GM23248 (cell line): Measurements from ENCODE around the gene KCTD10. TPM values are rescaled to one million over a fixed set of nuclear protein-coding genes. Genes with fewer than 3 reads are reported as not detected.
A peak's percentile ranks its signal among the peaks of the same experiment; 100 is the strongest.
"Not testable (repeated sequence)": the region's sequence is repeated elsewhere in the genome, so short reads cannot be mapped to it uniquely, and the experiment has no call there.

ENCODE experiments used
- DNase-seq: peaks from one replicate; pipeline ENCODE4 v3.0.0-alpha.2; 2015
- H2AFZ ChIP-seq: fragments of 200-600 bp; sonication (generic); 2 replicates; pipeline ENCODE4 v1.6.1; 2016; ENCODE audit warnings: antibody characterized with exemption
- H3F3A ChIP-seq: fragments of 200-600 bp; sonication (generic); 2 replicates; pipeline ENCODE4 v1.6.1; 2016; ENCODE audit warnings: mild to moderate bottlenecking, antibody characterized with exemption, mixed run types; ENCODE audit not compliant: insufficient read depth
- H3K27ac ChIP-seq: fragments of 200-600 bp; sonication (generic); 2 replicates; pipeline ENCODE4 v1.5.1; 2016; ENCODE audit warnings: mild to moderate bottlenecking
- H3K27me3 ChIP-seq: fragments of 200-600 bp; sonication (generic); replicated peaks from 2 replicates; pipeline ENCODE4 v1.6.1; 2016; ENCODE audit warnings: mild to moderate bottlenecking; ENCODE audit not compliant: insufficient read depth
- H3K36me3 ChIP-seq: fragments of 200-600 bp; sonication (generic); 2 replicates; pipeline ENCODE4 v1.6.1; 2016; ENCODE audit warnings: low read depth, mild to moderate bottlenecking
- H3K4me1 ChIP-seq: fragments of 200-600 bp; sonication (generic); 2 replicates; pipeline ENCODE4 v1.6.1; 2016; ENCODE audit warnings: mild to moderate bottlenecking; ENCODE audit not compliant: insufficient read depth
- H3K4me2 ChIP-seq: fragments of 200-600 bp; sonication (generic); one replicate; pipeline ENCODE4 v1.6.1; 2016; ENCODE audit warnings: mild to moderate bottlenecking; ENCODE audit not compliant: unreplicated experiment
- H3K4me3 ChIP-seq: fragments of 200-600 bp; sonication (generic); 2 replicates; pipeline ENCODE4 v1.5.1; 2016; ENCODE audit warnings: mild to moderate bottlenecking
- H3K79me2 ChIP-seq: fragments of 200-600 bp; sonication (generic); 2 replicates; pipeline ENCODE4 v1.6.1; 2016; ENCODE audit warnings: mild to moderate bottlenecking; ENCODE audit not compliant: insufficient read depth
- H3K9ac ChIP-seq: fragments of 200-600 bp; sonication (generic); 2 replicates; pipeline ENCODE4 v1.6.1; 2016; ENCODE audit warnings: mild to moderate bottlenecking
- H3K9me2 ChIP-seq: fragments of 200-600 bp; sonication (generic); 2 replicates; pipeline ENCODE4 v1.6.1; 2016; ENCODE audit warnings: mixed run types, mild to moderate bottlenecking, moderate library complexity; ENCODE audit not compliant: insufficient read depth
- H3K9me3 ChIP-seq: fragments of 200-600 bp; sonication (generic); one replicate; pipeline ENCODE4 v1.6.1; 2017; ENCODE audit warnings: low read depth
- H4K20me1 ChIP-seq: fragments of 200-600 bp; sonication (generic); 2 replicates; pipeline ENCODE4 v1.6.0; 2016; ENCODE audit not compliant: insufficient read depth
- EZH2 ChIP-seq: fragments of 200-600 bp; sonication (generic); IDR thresholded peaks from 2 replicates; pipeline ENCODE4 v1.6.1; 2018; ENCODE audit warnings: antibody characterized with exemption, mild to moderate bottlenecking; ENCODE audit not compliant: insufficient read depth, poor library complexity, severe bottlenecking
- EZH2phosphoT487 ChIP-seq: fragments of 200-600 bp; sonication (generic); IDR thresholded peaks from 2 replicates; pipeline ENCODE4 v1.6.1; 2018; ENCODE audit warnings: antibody characterized with exemption, moderate library complexity, mild to moderate bottlenecking, low read depth; ENCODE audit not compliant: insufficient read depth
- WGBS, 2 experiments: methylation state at CpG; one replicate each; pipeline ENCODE4 v1.1.6; 2015 to 2017; ENCODE audit warnings: low lambda C conversion rate in 2 of 2, low coverage in 1 of 2; ENCODE audit errors: missing lambda C conversion rate in 2 of 2; 5-methylcytosine and 5-hydroxymethylcytosine counted together
- in situ Hi-C: fragments of 300-500 bp; cut with MboI; formaldehyde crosslinking; loops from 2 replicates; pipeline ENCODE4 v1.15.0; 2020
- polyA plus RNA-seq: library from polyadenylated mRNA; unstranded; fragments of >200 nt; fragmentation: Nextera tagmentation; extraction: Ambion mirVana; gene quantifications from 2 replicates; pipeline ENCODE4 v1.2.1, GENCODE V29; 2016
- total RNA-seq: library from RNA; depleted of rRNA; stranded (reverse); fragments of >200 nt; shearing (Covaris generic); gene quantifications from 2 replicates; pipeline ENCODE4 v1.2.3, GENCODE V29; 2014

The KCTD10 gene
- total and polyA plus RNA-seq, 2 experiments from 2014 or later, result 81.1 to 117 TPM

DNA sequence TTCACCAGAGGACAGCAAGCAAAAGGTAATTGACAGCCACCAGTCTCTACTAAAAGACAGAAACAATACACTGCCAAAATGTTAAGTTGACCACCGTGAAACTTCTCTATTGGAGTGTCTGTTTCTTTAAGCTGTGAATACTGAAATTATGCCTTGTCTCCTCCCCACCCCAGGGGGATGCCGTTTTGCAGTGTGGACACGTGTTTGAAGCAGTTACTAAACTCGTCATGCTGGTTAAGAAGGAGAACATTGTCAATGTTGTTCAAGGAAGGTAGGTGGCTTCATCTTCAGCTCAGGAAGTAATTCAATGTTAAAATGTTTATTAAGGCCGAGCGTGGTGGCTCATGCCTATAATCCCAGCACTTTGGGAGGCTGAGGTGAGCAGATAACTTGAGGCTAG lies 32.8 kb downstream of the KCTD10 start:
- Histone ChIP-seq H3K4me2 (no peak overlapping the region), H3K9me2 (no peaks in the 10 kb centered on the region), H3K9me3 (no peaks in the 10 kb centered on the region), H4K20me1 (no peaks in the 10 kb centered on the region; the same call in 1 of the 2 replicates), H3K4me1 (peaks cover 34% of the 10 kb centered on the region), H3K36me3 (peaks cover 28% of the 10 kb centered on the region), H3F3A (peaks cover 33% of the 10 kb centered on the region), H2AFZ (no peak overlapping the region), H3K27me3 (no peaks in the 10 kb centered on the region), H3K79me2 (peaks cover 59% of the 10 kb centered on the region), H3K9ac (peak overlapping the region; percentile 54; the same call in 1 of the 2 replicates), H3K27ac (peak overlapping the region; percentile 74), H3K4me3 (no peak overlapping the region)
- WGBS, 2 experiments, result 46 to 52% methylated on average over 6 of the region's 6 CpGs
- in situ Hi-C loops, result no loop called here
- TF ChIP-seq EZH2 (no peak), EZH2phosphoT487 (no peak)
- no peak for DNase-seq

- Histone ChIP-seq H3K4me3 (no peak overlapping the region), H4K20me1 (no peaks in the 10 kb centered on the region; the same call in 1 of the 2 replicates), H3K27me3 (no peaks in the 10 kb centered on the region), H3K9ac (0 out of 2 replicates have a peak overlapping the region, but pooled peaks have one; percentile 54), H3K79me2 (peaks cover 54% of the 10 kb centered on the region), H3F3A (peaks cover 33% of the 10 kb centered on the region), H3K27ac (peak overlapping the region; percentile 74), H3K4me1 (peaks cover 30% of the 10 kb centered on the region), H3K9me3 (no peaks in the 10 kb centered on the region), H2AFZ (no peak overlapping the region), H3K36me3 (peaks cover 24% of the 10 kb centered on the region), H3K9me2 (no peaks in the 10 kb centered on the region), H3K4me2 (no peak overlapping the region)
- in situ Hi-C loops, result no loop called here
- peak; percentile 47 for DNase-seq
- TF ChIP-seq EZH2, result no peak
- no peak for TF ChIP-seq EZH2phosphoT487
- 47 to 54% methylated on average over 5 of the region's 5 CpGs for WGBS, 2 experiments
Measured at GRCh38 chr12:109443794-109444193, 33.3 kb downstream of the KCTD10 start.

DNA sequence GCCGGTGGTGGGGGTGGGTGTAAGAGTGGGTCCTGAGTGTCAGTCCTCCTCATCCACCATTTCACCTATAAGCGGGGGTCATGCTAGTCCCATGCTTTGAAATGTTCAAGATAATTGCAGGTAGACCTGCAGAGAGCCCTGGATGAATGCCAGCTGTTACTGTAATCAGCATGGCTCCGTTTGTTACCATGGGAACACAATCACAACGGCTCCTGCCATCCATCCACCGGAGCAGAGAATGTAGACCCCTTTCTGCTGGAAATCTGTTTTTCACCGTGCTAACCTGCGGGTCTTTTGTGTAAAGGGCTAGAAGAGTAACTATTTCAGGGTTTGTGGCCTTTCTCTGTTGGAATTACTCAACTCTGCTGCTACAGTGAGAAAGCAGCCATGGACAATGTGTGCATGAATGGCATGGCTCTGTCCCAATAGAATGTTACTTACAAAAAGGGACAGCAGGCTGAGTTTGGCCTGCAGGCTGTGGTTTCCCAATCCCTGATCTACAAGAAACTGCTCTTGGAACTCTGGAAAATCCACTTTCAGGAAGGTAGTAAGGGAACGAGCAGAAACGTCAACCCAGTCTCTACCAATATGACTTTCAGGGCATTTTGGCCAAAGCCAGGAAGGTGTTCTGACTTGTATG lies 36.1 kb downstream of the KCTD10 start:
- Histone ChIP-seq H3K27me3 (no peaks in the 10 kb centered on the region), H3K9me3 (no peaks in the 10 kb centered on the region), H3K27ac (no peak overlapping the region), H4K20me1 (no peaks in the 10 kb centered on the region), H3F3A (peaks cover 27% of the 10 kb centered on the region), H3K36me3 (peaks cover 4% of the 10 kb centered on the region; the same call in 1 of the 2 replicates), H3K4me3 (no peak overlapping the region), H3K9me2 (no peaks in the 10 kb centered on the region), H3K4me1 (peaks cover 37% of the 10 kb centered on the region), H2AFZ (no peak overlapping the region), H3K4me2 (no peak overlapping the region), H3K79me2 (peaks cover 26% of the 10 kb centered on the region), H3K9ac (no peak overlapping the region)
- TF ChIP-seq EZH2phosphoT487 (no peak), EZH2 (no peak)
- no peak for DNase-seq
- in situ Hi-C loops, result no loop called here
- 60 to 62% methylated on average over 9 of the region's 9 CpGs for WGBS, 2 experiments

DNA sequence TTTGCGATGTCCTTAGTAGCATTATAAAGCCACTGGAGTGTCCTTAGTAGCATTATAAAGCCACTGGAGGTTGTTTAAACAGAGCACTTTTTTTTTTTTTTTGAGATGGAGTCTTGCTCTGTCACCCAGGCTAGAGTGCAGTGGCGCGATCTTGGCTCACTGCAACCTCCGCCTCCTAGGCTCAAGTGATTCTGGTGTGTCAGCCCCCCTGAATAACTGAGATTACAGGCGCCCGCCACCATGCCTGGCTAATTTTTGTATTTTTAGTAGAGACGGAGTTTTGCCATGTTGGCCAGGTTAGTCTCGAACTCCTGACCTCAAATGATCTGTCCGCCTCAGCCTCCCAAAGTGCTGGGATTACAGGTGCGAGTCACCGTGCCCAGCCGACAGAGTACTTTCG lies 37.1 kb downstream of the KCTD10 start:
- DNase-seq, H3K27ac ChIP-seq, H3K9me3 ChIP-seq, H3K36me3 ChIP-seq, in situ Hi-C loops, H3K4me2 ChIP-seq, H3K9ac ChIP-seq, H3K27me3 ChIP-seq, H2AFZ ChIP-seq, H4K20me1 ChIP-seq, H3K9me2 ChIP-seq, H3K4me3 ChIP-seq: not testable (repeated sequence)
- peaks cover 28% of the 10 kb centered on the region for H3K4me1 ChIP-seq
- WGBS, 2 experiments, result 88 to 90% methylated on average over 13 of the region's 13 CpGs
- H3F3A ChIP-seq, result peaks cover 18% of the 10 kb centered on the region
- H3K79me2 ChIP-seq, result peaks cover 19% of the 10 kb centered on the region
